HG02759 (cell line): ENCODE measurements around the gene POLR2A.
"Not testable (repeated sequence)": the region's sequence is repeated elsewhere in the genome, so short reads cannot be mapped to it uniquely, and the experiment has no call there.

Experiments
- ATAC-seq: cut with Tn5 transposase; IDR thresholded peaks from one replicate; pipeline ENCODE4 v1.9.1; 2021; ENCODE audit warnings: mild to moderate bottlenecking, moderate library complexity; ENCODE audit not compliant: unreplicated experiment

POLR2A gene

GRCh38 chr17:7478276-7479212 lies 5.6 kb upstream of the POLR2A start:
- no peak for ATAC-seq

- no peak for ATAC-seq
Measured at GRCh38 chr17:7479213-7480088, 4.7 kb upstream of the POLR2A start, which contains the start of gene ZBTB4. Gene ZBTB4, minus strand, starts transcription at chr17:7479631. Its CDS starts 12,830 bp downstream, at chr17:7466801.

- no peak for ATAC-seq
Measured at GRCh38 chr17:7480089-7480384, 4.1 kb upstream of the POLR2A start.

GRCh38 chr17:7481275-7481674 lies 2.9 kb upstream of the POLR2A start, which contains the start of gene SLC35G6:
Gene SLC35G6, plus strand, starts transcription at chr17:7481446. Its CDS starts 71 bp downstream, at chr17:7481517.
- ATAC-seq: not testable (repeated sequence)

GRCh38 chr17:7481842-7482741 lies 2.1 kb upstream of the POLR2A start:
- not testable (repeated sequence) for ATAC-seq

- not testable (repeated sequence) for ATAC-seq
Measured at GRCh38 chr17:7482742-7483088, 1.5 kb upstream of the POLR2A start.

GRCh38 chr17:7483255-7484066 lies 705 bp upstream of the POLR2A start:
- ATAC-seq: peak; percentile 34

- ATAC-seq: no peak
Measured at GRCh38 chr17:7484919-7485377, 782 bp downstream of the POLR2A start.

GRCh38 chr17:7486181-7486580 lies 2.0 kb downstream of the POLR2A start:
- ATAC-seq: no peak

GRCh38 chr17:7490144-7490543 lies 6.0 kb downstream of the POLR2A start:
- ATAC-seq: no peak

- no peak for ATAC-seq
Measured at GRCh38 chr17:7491583-7491982, 7.4 kb downstream of the POLR2A start.

- no peak for ATAC-seq
Measured at GRCh38 chr17:7493941-7494340, 9.8 kb downstream of the POLR2A start.

- ATAC-seq: no peak
Measured at GRCh38 chr17:7495906-7496434, 11.8 kb downstream of the POLR2A start.

GRCh38 chr17:7496470-7497183 lies 12.5 kb downstream of the POLR2A start:
- ATAC-seq: no peak

- no peak for ATAC-seq
Measured at GRCh38 chr17:7497228-7497627, 13.1 kb downstream of the POLR2A start.

- ATAC-seq: no peak
Measured at GRCh38 chr17:7497636-7498035, 13.5 kb downstream of the POLR2A start.

GRCh38 chr17:7499161-7499560 lies 15.0 kb downstream of the POLR2A start:
- ATAC-seq: no peak

GRCh38 chr17:7501729-7502128 lies 17.6 kb downstream of the POLR2A start:
- no peak for ATAC-seq
